ES-I3 (cell line): ENCODE data around the gene PLEKHA4.
"Not testable (repeated sequence)": the region's sequence is repeated elsewhere in the genome, so short reads cannot be mapped to it uniquely, and the experiment has no call there.

ENCODE experiments used
- H3K36me3 ChIP-seq: 2 replicates; pipeline ENCODE4 v1.6.1; 2013; ENCODE audit warnings: mild to moderate bottlenecking, low read length, control low read depth, moderate library complexity; ENCODE audit not compliant: insufficient read depth
- H3K4me1 ChIP-seq: 2 replicates; pipeline ENCODE4 v1.6.1; 2013; ENCODE audit warnings: mild to moderate bottlenecking, control low read depth, low read length; ENCODE audit not compliant: insufficient read depth
- H3K9ac ChIP-seq: 2 replicates; pipeline ENCODE4 v1.6.1; 2013; ENCODE audit warnings: low read depth, mild to moderate bottlenecking, low read length, moderate library complexity
- H3K9me3 ChIP-seq: 2 replicates; pipeline ENCODE4 v1.6.1; 2013; ENCODE audit warnings: mild to moderate bottlenecking, low read length, moderate library complexity; ENCODE audit not compliant: control insufficient read depth, insufficient read depth

PLEKHA4 gene

DNA sequence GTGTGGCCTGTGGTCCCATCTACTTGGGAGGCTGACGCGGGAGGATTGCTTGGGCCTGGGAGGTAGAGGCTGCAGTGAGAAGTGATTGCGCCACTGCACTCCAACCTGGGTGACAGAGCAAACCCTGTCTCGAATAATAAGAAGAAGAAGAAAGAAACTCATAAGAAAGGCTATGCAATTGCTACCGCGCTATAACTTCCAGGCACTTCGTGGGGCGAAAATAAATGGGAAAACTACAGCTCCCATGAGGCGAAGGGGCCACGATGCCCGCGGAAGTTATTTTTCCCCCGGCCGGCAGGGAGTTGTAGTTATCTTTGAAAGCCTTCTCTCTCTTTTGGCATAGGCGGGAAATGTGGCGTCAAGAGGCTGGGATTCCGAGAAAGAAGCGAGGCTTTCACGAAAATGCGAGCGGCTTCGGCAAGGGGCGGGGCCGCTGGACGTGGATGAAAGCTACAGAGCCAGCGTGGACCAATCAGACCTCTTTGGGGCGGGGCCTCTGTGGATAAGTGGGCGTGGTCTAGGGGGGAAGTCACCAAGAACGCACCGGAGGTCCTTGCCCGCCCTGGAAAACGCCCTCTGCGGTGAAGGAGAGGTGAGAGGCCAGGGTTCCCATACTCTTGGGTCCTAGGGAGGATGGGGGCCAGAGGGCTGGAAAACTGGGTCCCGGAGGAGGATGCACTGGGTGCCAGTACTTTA is 31.5 kb upstream of the PLEKHA4 start, which contains the start of gene NUCB1:
NUCB1 (plus strand) TSS at position 532 of the 696 bp plus-strand sequence. CDS start 485 bp downstream, outside the sequence.
- Histone ChIP-seq H3K36me3 (peaks cover 4% of the 10 kb centered on the region), H3K9ac (peak within 1 kb of the TSS; percentile 65), H3K4me1 (no peaks in the 10 kb centered on the region; the same call in 1 of the 2 replicates)

GRCh38 chr19:48899386-48899749 is 31.0 kb upstream of the PLEKHA4 start:
- H3K9ac ChIP-seq = peak overlapping the region; percentile 65; the same call in 1 of the 2 replicates
- H3K4me1 ChIP-seq, H3K9me3 ChIP-seq, H3K36me3 ChIP-seq: not testable (repeated sequence)

More for the DNA sequence above, 31.5 kb upstream of the PLEKHA4 start, which contains the start of gene NUCB1:
- H3K9me3 ChIP-seq = no peaks in the 10 kb centered on the region

DNA sequence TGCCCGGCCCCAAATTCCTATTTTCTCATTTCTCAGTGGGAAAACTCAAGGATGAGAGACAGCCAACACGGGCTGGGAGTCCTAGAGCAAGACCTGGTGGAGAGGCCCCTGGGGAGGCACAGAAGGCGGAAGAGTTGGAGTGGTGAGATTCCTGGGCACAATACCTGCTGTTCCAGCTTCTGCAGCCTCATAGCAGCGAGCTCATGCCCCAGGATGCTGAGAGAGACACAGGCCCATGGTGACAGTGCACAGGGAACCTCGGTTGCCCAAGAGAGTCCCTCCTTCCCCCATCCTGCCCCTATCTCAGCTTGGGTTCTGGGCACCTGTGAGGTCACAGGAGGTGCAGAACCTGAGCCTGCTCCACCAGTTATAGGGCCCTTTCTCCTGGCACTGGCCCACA is 28.8 kb upstream of the PLEKHA4 start:
- no peaks in the 10 kb centered on the region for H3K9me3 ChIP-seq
- no peak overlapping the region for H3K9ac ChIP-seq
- no peaks in the 10 kb centered on the region for H3K36me3 ChIP-seq
- no peaks in the 10 kb centered on the region; the same call in 1 of the 2 replicates for H3K4me1 ChIP-seq

DNA sequence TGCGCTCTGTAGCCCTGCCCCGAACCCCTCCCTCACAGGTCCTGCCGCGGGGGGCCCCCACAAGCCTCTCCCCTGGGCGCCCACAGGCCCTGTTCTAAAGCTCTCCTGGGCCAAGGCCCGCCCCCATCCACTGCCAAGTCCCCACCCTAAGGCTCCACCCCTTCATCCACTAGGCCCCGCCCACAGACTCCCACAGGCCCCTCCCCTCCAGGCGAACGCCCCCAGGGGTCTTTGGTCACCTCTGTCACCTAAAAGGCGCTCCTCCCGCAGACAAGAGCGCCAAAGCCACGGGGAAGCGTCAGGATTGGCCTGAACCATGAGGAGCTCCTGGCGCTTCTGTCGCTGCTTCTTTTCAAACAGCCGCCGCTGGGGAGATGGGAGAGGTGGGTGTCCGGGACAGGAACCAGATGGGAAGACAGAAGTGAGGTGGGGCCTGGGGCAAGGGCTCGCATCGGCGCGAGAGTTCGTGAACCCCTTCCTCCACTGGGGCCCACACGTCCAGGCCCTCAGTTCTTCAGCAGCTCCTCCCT is 27.8 kb upstream of the PLEKHA4 start:
- Histone ChIP-seq H3K9ac (peak overlapping the region; percentile 56; the same call in 1 of the 2 replicates), H3K4me1 (no peaks in the 10 kb centered on the region; the same call in 1 of the 2 replicates), H3K36me3 (no peaks in the 10 kb centered on the region)

GRCh38 chr19:48895226-48895625 is 26.8 kb upstream of the PLEKHA4 start:
- no peaks in the 10 kb centered on the region; the same call in 1 of the 2 replicates for H3K4me1 ChIP-seq
- H3K9ac ChIP-seq = peak overlapping the region; percentile 56; the same call in 1 of the 2 replicates
- no peaks in the 10 kb centered on the region for H3K36me3 ChIP-seq
- no peaks in the 10 kb centered on the region for H3K9me3 ChIP-seq

More for the DNA sequence above, 27.8 kb upstream of the PLEKHA4 start:
- H3K9me3 ChIP-seq = no peaks in the 10 kb centered on the region

- Histone ChIP-seq H3K4me1 (no peaks in the 10 kb centered on the region; the same call in 1 of the 2 replicates), H3K36me3 (no peaks in the 10 kb centered on the region), H3K9me3 (no peaks in the 10 kb centered on the region), H3K9ac (no peak overlapping the region)
Observed at GRCh38 chr19:48890551-48890950, 22.1 kb upstream of the PLEKHA4 start.

- not testable (repeated sequence) for H3K9me3 ChIP-seq, H3K36me3 ChIP-seq, H3K4me1 ChIP-seq, H3K9ac ChIP-seq
Observed at GRCh38 chr19:48889496-48889895, 21.1 kb upstream of the PLEKHA4 start.

DNA sequence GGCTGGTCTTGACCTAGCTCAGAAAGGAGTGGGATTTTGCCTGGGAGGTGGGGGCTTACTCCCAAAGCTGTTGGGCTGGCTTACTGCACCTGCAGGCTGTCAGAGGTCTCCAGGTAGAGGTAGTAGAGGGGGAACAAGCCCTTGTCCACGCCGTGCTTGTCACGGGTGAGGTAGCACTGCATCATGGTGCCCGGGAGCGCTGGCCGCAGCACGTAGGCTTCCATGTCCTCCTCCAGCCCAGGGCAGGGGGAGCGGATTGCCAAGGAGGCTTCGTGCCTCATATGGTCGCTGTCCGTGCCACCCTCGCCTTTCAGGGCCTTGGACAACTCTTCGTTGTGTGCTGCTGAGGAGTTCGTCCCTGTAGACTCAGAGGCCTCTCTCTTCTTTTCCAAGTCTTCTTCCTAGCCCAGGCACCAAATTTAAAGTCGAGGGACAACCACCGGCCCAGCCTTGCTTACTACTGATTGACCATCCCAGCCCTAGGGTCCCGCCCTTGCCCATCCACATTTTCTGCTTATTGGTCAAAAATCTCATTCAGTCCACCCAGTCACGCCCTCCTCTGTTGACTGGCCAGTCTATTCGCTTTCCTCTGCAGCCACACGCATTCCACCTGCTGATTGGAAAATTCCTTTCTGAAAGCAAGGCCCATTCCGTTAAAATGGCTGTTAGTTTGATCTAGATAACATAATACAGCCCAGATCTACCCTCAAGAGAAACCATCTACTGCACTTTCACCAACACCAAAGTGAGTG is 19.6 kb upstream of the PLEKHA4 start:
- Histone ChIP-seq H3K9ac (no peak overlapping the region), H3K4me1 (no peaks in the 10 kb centered on the region), H3K36me3 (no peaks in the 10 kb centered on the region), H3K9me3 (no peaks in the 10 kb centered on the region)

DNA sequence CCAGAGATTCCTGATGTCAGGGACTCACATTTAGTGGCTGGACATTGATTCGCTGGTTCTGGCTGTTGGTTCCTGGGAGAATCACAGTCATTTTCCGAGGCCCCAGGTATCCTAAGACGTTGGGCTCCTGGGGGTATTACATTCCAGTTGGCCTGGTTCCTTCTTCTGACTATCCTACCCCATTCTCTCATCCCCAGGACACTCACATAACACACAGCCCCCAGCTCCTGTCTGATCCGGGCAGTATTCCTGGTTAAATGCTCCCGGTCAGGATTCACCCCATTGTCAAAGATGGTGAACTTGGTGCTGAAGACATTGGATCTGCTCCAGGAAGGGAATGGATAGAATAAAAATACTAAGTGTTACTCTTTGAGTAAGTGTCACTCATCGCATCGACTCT is 15.3 kb upstream of the PLEKHA4 start:
- H3K4me1 ChIP-seq = peaks cover 6% of the 10 kb centered on the region; the same call in 1 of the 2 replicates
- no peaks in the 10 kb centered on the region for H3K9me3 ChIP-seq
- H3K9ac ChIP-seq = no peak overlapping the region
- H3K36me3 ChIP-seq = no peaks in the 10 kb centered on the region

DNA sequence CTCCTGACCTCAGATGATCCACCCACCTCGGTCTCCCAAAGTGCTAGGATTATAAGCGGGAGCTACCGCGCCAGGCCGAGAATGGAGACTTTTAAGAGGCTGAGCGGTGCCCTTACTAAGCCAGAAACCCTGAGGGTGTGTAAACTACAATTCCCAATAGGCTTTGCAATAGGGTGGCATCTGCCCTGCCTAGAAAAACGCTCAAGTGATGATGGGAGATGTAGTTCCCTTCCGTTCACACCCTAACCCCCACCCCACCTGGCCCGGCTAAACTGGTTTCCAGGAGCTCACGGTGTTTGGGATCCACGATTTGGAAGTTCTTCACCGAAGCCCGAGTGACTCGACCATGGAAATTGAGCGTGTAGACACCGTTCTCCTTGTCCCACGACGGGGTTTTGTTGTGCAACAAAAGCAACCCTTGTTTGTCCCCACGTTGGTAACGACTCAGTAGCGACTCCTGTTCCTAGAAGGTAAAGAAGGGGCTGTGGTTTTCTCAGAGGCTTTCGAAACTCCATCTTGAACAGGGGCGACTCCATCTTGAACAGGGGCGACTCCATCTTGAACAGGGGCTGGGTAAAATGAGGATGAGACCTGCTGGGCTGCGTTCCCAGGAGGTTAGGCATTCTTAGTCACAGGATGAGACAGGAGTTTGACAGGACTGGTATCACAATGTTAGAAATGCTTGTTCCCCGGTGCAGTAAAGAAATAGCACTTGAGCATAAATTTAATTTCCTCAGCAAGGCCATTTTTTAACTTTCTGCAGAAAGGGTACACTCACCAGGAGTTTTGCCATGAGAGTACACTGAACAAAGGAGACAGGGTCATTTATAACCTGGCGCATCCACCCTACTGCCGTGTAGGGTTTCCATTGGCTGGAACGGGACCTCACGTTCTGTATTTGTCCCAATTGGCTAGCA is 13.6 kb upstream of the PLEKHA4 start:
- Histone ChIP-seq H3K9me3 (no peaks in the 10 kb centered on the region), H3K36me3 (no peaks in the 10 kb centered on the region), H3K9ac (no peak overlapping the region), H3K4me1 (peaks cover 6% of the 10 kb centered on the region; the same call in 1 of the 2 replicates)

DNA sequence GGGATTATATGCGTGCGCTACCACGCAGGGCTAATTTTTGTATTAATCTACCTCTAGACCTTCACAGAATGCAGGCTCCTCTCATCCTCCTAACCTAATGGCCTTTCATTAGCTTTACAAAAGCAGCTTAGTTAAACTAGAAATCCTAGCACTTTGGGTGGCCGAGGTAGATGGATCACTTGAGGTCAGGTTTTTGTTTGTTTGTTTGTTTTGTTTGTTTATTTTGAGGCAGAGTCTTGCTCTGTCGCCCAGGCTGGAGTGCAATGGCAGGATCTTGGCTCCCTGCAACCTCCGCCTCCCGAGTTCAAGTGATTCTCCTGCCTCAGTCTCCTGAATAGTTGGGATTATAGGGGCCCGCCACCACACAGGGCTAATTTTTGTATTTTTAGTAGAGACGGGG is 11.3 kb upstream of the PLEKHA4 start:
- H3K4me1 ChIP-seq, H3K36me3 ChIP-seq, H3K9me3 ChIP-seq: not testable (repeated sequence)

GRCh38 chr19:48879025-48879637 is 10.7 kb upstream of the PLEKHA4 start:
- peaks cover 6% of the 10 kb centered on the region; the same call in 1 of the 2 replicates for H3K4me1 ChIP-seq
- no peak overlapping the region for H3K9ac ChIP-seq
- no peaks in the 10 kb centered on the region for H3K9me3 ChIP-seq
- H3K36me3 ChIP-seq = peaks cover 10% of the 10 kb centered on the region; the same call in 1 of the 2 replicates

More for the DNA sequence above, 11.3 kb upstream of the PLEKHA4 start:
- not testable (repeated sequence) for H3K9ac ChIP-seq

GRCh38 chr19:48878196-48879024 is 10.0 kb upstream of the PLEKHA4 start:
- Histone ChIP-seq H3K9ac (no peak overlapping the region), H3K9me3 (no peaks in the 10 kb centered on the region), H3K4me1 (peaks cover 6% of the 10 kb centered on the region; the same call in 1 of the 2 replicates), H3K36me3 (peaks cover 17% of the 10 kb centered on the region)
